Measurements from ENCODE around the gene GPR25. TPM values are rescaled to one million over a fixed set of nuclear protein-coding genes. Genes with fewer than 3 reads are reported as not detected.

The GPR25 gene
- total RNA-seq, 1 donor from 2014 or later: 1.6 TPM

DNA sequence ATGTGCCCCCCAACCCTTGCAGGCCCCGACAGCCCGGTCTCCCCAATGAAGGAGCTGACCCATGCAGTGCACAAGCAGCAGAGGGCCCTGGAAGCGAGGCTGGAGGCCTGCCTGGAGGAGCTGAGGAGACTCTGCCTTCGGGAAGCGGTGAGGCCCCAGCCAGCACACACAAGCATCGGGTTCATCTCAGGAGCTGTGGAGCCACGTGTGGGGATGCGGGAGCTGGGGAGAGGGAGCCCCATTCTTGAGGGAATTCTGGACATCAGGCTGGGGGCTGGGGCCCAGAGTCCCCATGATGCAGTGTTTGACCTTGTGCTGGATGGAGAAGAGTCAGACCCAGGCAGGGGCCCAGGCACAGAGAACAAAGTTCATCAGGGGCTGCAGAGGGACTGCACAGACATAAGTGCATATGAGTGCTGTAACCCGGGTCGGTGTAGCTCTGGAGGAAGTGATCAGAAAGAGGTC is 26.7 kb downstream of the GPR25 start:
- DNase-seq (no peak), ATAC-seq (ENCODE audit: low read depth) (no peak)
- Mint-ChIP-seq H3K9me3 (no peaks in the 10 kb centered on the region), H3K27ac (no peak overlapping the region), H3K4me3 (no peak overlapping the region), H3K27me3 (no peaks in the 10 kb centered on the region), H3K36me3 (ENCODE audit: low read depth) (no peaks in the 10 kb centered on the region), H3K4me1 (peaks cover 19% of the 10 kb centered on the region)
- TF ChIP-seq, protein P1, sequence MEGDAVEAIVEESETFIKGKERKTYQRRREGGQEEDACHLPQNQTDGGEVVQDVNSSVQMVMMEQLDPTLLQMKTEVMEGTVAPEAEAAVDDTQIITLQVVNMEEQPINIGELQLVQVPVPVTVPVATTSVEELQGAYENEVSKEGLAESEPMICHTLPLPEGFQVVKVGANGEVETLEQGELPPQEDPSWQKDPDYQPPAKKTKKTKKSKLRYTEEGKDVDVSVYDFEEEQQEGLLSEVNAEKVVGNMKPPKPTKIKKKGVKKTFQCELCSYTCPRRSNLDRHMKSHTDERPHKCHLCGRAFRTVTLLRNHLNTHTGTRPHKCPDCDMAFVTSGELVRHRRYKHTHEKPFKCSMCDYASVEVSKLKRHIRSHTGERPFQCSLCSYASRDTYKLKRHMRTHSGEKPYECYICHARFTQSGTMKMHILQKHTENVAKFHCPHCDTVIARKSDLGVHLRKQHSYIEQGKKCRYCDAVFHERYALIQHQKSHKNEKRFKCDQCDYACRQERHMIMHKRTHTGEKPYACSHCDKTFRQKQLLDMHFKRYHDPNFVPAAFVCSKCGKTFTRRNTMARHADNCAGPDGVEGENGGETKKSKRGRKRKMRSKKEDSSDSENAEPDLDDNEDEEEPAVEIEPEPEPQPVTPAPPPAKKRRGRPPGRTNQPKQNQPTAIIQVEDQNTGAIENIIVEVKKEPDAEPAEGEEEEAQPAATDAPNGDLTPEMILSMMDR (IDR thresholded peaks at IDR 0.05): no peak
- POLR2A ChIA-PET: no interaction called here
- intact Hi-C loops (cut with micrococcal nuclease): no loop called here
- CTCF ChIA-PET: no interaction called here

DNA sequence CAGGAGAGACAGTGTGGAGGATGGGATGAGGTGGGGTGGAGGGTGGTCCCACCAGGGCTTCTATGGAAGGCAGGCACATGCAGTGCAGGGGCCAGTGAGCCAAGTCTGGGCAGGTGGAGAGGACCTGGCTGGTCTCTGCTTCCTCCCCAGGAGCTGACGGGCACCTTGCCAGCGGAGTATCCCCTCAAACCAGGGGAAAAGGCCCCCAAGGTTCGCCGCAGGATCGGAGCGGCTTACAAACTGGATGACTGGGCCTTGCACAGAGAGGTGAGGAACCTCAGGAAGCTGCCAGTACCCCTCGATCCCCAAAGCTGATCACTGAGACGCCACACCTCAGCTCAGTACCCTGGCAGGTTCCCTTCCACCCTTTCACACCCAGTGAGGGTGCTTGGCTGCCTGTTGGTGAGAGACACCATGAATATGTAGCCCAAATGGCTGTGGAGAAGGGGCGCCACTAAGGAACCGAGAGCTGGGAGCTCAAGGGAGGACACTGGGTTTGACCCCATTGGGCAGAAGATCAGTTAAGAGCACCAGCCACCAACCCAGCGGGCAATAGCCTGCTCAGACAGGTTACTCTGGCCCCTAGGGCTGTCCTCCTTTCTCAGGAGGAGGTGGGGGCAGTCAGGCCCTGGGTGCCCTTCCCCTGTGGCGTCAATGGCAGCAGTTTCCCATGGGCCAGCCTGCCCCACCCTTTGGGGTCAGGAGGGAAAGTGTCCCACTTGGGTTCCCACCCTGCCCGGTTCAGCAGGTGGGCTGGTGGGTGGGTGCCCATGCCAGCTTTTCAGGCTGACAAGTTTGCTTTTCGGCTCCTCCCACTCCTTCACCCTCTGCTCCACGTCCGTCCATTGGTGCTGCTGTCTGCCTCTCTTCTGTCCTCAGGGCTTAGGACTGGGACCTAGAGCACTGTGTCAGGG is 27.4 kb downstream of the GPR25 start:
- Mint-ChIP-seq H3K4me3 (no peak overlapping the region), H3K27me3 (no peaks in the 10 kb centered on the region), H3K4me1 (peaks cover 19% of the 10 kb centered on the region), H3K36me3 (ENCODE audit: low read depth) (no peaks in the 10 kb centered on the region), H3K27ac (no peak overlapping the region), H3K9me3 (no peaks in the 10 kb centered on the region)
- ChIA-PET POLR2A (no interaction called here), CTCF (no interaction called here)
- no peak for DNase-seq
- intact Hi-C loops (cut with micrococcal nuclease): no loop called here
- TF ChIP-seq, protein P1 (IDR thresholded peaks at IDR 0.05): no peak
- ATAC-seq (ENCODE audit: low read depth): no peak

DNA sequence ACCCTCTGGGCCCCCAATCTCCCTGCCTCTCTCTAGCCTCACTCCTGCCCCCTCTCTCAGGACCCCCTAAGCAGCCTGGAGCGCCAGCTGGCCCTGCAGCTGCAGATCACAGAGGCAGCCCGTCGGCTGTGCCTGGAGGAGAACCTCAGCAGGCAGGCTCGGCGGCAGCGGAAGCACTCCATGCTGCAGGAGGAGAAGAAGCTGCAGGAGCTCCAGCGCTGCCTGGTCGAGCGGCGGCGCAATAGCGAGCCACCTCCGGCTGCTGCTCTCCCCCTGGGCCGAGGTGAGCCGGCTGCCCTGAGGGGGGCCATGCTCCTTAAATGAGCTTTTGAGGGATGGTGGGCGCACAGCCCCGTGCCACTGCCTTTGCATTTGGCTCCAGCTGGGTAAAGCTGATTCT is 28.1 kb downstream of the GPR25 start:
- TF ChIP-seq, protein P1 (IDR thresholded peaks at IDR 0.05): no peak
- no peak for DNase-seq
- no peak for ATAC-seq (ENCODE audit: low read depth)
- Mint-ChIP-seq H3K36me3 (ENCODE audit: low read depth) (no peaks in the 10 kb centered on the region), H3K4me3 (no peak overlapping the region), H3K27me3 (no peaks in the 10 kb centered on the region), H3K4me1 (peaks cover 15% of the 10 kb centered on the region), H3K27ac (no peak overlapping the region), H3K9me3 (no peaks in the 10 kb centered on the region)
- ChIA-PET CTCF (no interaction called here), POLR2A (no interaction called here)
- intact Hi-C loops (cut with micrococcal nuclease): no loop called here

DNA sequence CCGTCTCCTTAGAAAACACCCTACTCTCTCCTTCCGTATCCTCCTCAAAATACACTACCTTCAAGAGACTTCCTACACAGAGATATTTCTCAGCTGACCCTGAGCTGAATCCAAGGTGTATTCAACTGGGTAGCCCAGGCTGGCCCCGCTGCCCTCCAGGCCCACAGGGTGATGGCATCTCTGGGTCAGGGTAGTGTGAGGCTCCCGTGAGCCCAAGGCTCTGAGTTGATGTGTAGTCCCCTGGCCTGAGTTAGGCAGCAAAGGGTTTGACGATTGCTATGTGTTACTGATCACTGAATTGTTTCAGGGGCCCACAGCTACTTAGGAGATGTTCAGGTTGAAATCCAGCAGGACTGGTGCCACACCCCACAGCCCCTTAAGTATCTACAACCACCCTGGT is 28.6 kb downstream of the GPR25 start:
- ChIA-PET CTCF (no interaction called here), POLR2A (no interaction called here)
- no peaks in the 10 kb centered on the region for H3K27me3 Mint-ChIP-seq
- no peak overlapping the region for H3K4me3 Mint-ChIP-seq
- ATAC-seq (ENCODE audit: low read depth) (no peak), DNase-seq (no peak)
- H3K4me1 Mint-ChIP-seq: peaks cover 12% of the 10 kb centered on the region
- no peak overlapping the region for H3K27ac Mint-ChIP-seq
- no peaks in the 10 kb centered on the region for H3K9me3 Mint-ChIP-seq
- TF ChIP-seq, protein P1 (IDR thresholded peaks at IDR 0.05): no peak
- intact Hi-C loops (cut with micrococcal nuclease): no loop called here
- H3K36me3 Mint-ChIP-seq (ENCODE audit: low read depth): no peaks in the 10 kb centered on the region

DNA sequence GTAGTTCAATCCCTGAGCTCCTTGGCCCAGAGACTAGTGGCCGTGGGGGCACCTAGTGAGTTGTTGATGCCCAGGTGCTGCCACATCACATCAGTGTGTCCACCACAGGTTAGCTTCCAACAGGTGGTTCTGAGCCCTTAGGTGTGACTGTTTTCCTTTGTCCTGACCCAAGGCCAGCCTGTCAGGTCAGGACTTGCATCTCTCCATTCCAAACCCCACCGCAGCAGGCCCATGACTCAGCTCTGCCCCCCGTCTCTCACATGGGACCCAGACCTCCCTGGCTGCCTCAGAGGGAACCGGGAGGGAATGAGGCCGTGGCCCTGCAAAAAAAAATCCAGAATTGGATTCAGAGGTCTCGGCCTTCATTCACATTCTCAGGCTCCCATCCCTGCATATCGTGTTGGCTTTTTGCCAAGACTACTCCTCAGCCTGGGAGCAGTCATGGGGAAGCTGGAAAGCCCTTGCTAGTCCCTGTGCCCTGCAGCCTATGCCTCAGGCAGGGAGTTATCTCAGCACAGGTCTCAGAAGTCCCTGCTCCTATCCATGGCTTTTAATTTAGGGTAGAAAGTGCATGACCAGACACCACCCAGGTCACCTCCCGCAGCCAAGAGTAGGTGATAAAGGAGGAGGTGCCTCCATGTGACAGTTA is 29.1 kb downstream of the GPR25 start:
- Mint-ChIP-seq H3K9me3 (no peaks in the 10 kb centered on the region), H3K4me3 (no peak overlapping the region), H3K27me3 (no peaks in the 10 kb centered on the region), H3K27ac (no peak overlapping the region), H3K36me3 (ENCODE audit: low read depth) (no peaks in the 10 kb centered on the region), H3K4me1 (peaks cover 8% of the 10 kb centered on the region)
- ATAC-seq (ENCODE audit: low read depth) (no peak), DNase-seq (no peak)
- ChIA-PET POLR2A (no interaction called here), CTCF (no interaction called here)
- intact Hi-C loops (cut with micrococcal nuclease): no loop called here
- TF ChIP-seq, protein P1 (IDR thresholded peaks at IDR 0.05): no peak

All from activated B cell treated with CpG ODN at 0.5 μM for 24 hours (primary cell).